ENCODE data around the gene CCL19. TPM values are rescaled to one million over a fixed set of nuclear protein-coding genes. Genes with fewer than 3 reads are reported as not detected.

The CCL19 gene
- total RNA-seq, 1 donor from 2014 or later: 1.1 TPM

DNA sequence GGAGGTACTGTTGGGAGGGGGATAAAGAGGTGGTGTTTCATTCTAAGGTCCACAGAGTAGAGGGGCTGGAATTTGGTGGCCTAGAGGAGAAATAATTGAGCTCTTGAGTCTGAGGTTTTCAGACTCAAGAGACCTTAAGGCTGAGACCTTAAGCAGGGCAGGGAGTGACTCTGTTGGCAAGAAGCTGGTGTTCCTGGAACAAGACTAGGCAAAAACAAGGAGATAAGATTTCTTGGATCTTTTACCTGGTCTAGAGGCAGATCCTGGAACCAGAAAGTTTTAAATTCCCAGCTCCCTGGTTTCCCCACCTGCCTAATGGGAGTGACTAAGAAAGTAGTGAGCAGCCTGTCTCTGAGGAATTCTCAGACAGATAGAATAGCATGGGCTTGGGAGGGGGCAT is 22.9 kb upstream of the CCL19 start:
- no peak overlapping the region for H3K4me3 ChIP-seq
- intact Hi-C loops (cut with DNase I): no loop called here
- no peak overlapping the region for H3K27ac ChIP-seq
- H3K4me1 ChIP-seq: peaks cover 16% of the 10 kb centered on the region
- H3K9me3 ChIP-seq: no peaks in the 10 kb centered on the region
- no peak for ATAC-seq
- DNase-seq: no peak
- no peak for TF ChIP-seq CTCF (IDR thresholded peaks at IDR 0.05)
- H3K36me3 ChIP-seq: no peaks in the 10 kb centered on the region
- H3K27me3 ChIP-seq: no peaks in the 10 kb centered on the region

- DNase-seq (no peak), ATAC-seq (no peak)
- H3K36me3 ChIP-seq: no peaks in the 10 kb centered on the region
- no peak for TF ChIP-seq CTCF (IDR thresholded peaks at IDR 0.05)
- intact Hi-C loops (cut with DNase I): no loop called here
- no peak overlapping the region for H3K27ac ChIP-seq
- H3K4me3 ChIP-seq: no peak overlapping the region
- no peaks in the 10 kb centered on the region for H3K9me3 ChIP-seq
- no peaks in the 10 kb centered on the region for H3K27me3 ChIP-seq
- peaks cover 9% of the 10 kb centered on the region for H3K4me1 ChIP-seq
Observed at GRCh38 chr9:34712140-34712539, 21.1 kb upstream of the CCL19 start.

DNA sequence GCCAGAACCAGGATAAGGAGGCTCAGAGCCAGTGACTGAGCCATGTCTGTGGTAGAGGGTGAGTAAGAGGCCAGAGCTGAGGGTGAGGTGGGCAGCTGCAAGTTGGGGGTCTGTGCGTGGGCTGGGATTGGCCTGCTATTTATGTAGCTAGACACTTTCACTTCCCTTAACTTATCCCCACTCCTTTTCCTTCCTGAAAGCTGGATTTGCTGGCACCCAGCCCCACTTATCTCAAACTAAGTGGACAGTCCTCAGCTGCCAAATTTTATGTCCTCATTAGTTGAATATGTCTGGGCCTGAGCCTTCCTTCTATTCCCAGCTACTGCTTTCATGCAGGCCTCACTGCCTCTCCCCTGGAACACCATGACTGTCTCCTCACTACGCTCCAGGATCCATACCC is 18.9 kb upstream of the CCL19 start, which contains the start of gene CCL21:
Gene CCL21, minus strand, starts transcription at position 114 of the 400 bp plus-strand sequence. Its CDS starts 70 bp downstream, at position 44.
- H3K4me1 ChIP-seq: peaks cover 9% of the 10 kb centered on the region
- DNase-seq: no peak
- H3K4me3 ChIP-seq: no peak within 1 kb of the TSS
- H3K9me3 ChIP-seq: no peaks in the 10 kb centered on the region
- no peaks in the 10 kb centered on the region for H3K36me3 ChIP-seq
- H3K27me3 ChIP-seq: no peaks in the 10 kb centered on the region
- ATAC-seq: peak; percentile 45
- no peak within 1 kb of the TSS for H3K27ac ChIP-seq
- no peak for TF ChIP-seq CTCF (IDR thresholded peaks at IDR 0.05)
- intact Hi-C loops (cut with DNase I): no loop called here

- TF ChIP-seq CTCF (IDR thresholded peaks at IDR 0.05): no peak
Observed at GRCh38 chr9:34709196-34709978, 18.3 kb upstream of the CCL19 start.

GRCh38 chr9:34707130-34707529 is 16.1 kb upstream of the CCL19 start:
- intact Hi-C loops (cut with DNase I): no loop called here
- Histone ChIP-seq H3K9me3 (no peaks in the 10 kb centered on the region), H3K36me3 (no peaks in the 10 kb centered on the region), H3K27ac (no peak overlapping the region), H3K4me3 (no peak overlapping the region), H3K27me3 (no peaks in the 10 kb centered on the region), H3K4me1 (peaks cover 9% of the 10 kb centered on the region)
- TF ChIP-seq CTCF (IDR thresholded peaks at IDR 0.05): no peak
- ATAC-seq (no peak), DNase-seq (no peak)

More at GRCh38 chr9:34709196-34709978, 18.3 kb upstream of the CCL19 start:
- no peak overlapping the region for H3K4me3 ChIP-seq
- intact Hi-C loops (cut with DNase I): no loop called here
- ATAC-seq (peak; percentile 34), DNase-seq (no peak)
- peaks cover 9% of the 10 kb centered on the region for H3K4me1 ChIP-seq
- H3K27me3 ChIP-seq: no peaks in the 10 kb centered on the region
- no peak overlapping the region for H3K27ac ChIP-seq
- H3K9me3 ChIP-seq: no peaks in the 10 kb centered on the region
- H3K36me3 ChIP-seq: no peaks in the 10 kb centered on the region

Data from upper lobe of right lung (tissue), 1 donor.